Measurements from ENCODE around the gene ANXA1. TPM values are rescaled to one million over a fixed set of nuclear protein-coding genes. Genes with fewer than 3 reads are reported as not detected.

The ANXA1 gene
- total and polyA plus RNA-seq, 8 donors = 34.2 to 1,131 (median 126) TPM

GRCh38 chr9:73118286-73118685, 33.4 kb upstream of the ANXA1 start:
- no peaks in the 10 kb centered on the region for H3K4me1 ChIP-seq
- H3K4me3 ChIP-seq = no peak overlapping the region
- intact Hi-C loops (cut with DNase I; ENCODE audit: low total_unique reads) = no loop called here
- TF ChIP-seq, protein P1, sequence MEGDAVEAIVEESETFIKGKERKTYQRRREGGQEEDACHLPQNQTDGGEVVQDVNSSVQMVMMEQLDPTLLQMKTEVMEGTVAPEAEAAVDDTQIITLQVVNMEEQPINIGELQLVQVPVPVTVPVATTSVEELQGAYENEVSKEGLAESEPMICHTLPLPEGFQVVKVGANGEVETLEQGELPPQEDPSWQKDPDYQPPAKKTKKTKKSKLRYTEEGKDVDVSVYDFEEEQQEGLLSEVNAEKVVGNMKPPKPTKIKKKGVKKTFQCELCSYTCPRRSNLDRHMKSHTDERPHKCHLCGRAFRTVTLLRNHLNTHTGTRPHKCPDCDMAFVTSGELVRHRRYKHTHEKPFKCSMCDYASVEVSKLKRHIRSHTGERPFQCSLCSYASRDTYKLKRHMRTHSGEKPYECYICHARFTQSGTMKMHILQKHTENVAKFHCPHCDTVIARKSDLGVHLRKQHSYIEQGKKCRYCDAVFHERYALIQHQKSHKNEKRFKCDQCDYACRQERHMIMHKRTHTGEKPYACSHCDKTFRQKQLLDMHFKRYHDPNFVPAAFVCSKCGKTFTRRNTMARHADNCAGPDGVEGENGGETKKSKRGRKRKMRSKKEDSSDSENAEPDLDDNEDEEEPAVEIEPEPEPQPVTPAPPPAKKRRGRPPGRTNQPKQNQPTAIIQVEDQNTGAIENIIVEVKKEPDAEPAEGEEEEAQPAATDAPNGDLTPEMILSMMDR (IDR thresholded peaks at IDR 0.05) = no peak
- no peak for TF ChIP-seq EP300 (IDR thresholded peaks at IDR 0.05)
- TF ChIP-seq POLR2A (IDR thresholded peaks at IDR 0.05) = no peak
- no peak for TF ChIP-seq POLR2AphosphoS5 (IDR thresholded peaks at IDR 0.05)
- H3K27ac ChIP-seq = no peak overlapping the region
- no peaks in the 10 kb centered on the region for H3K9me3 ChIP-seq
- DNase-seq = no peak
- H3K27me3 ChIP-seq = no peaks in the 10 kb centered on the region
- no peaks in the 10 kb centered on the region for H3K36me3 ChIP-seq

DNA sequence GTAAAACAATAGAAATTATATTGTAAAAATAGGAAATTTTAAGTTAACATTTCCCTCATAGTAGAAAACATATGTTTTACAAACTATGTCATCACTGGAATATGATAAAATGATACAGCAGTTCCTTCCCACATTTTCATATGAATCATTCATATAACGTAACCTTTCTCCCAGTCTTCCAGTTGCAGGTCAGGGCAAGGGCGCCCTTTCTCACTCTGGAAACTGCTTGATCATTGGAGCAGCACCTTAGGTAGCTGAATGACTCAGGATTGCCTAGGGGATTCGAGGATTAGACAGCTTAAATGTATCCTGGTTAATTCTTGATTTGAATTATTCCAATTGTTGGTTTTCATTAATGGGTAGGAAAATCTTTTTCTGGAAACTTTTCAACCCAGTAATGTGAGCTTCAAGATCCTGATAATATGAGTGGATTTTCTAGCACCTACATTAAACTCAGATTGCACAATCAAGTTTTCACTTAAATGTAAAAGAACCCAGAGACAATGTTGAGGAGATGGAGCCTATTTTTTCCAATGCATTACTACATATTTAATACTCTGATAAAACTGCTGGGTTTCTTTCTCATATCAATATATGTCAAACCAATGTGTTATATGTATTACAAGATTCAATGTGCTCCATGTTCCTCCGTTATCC, 32.6 kb upstream of the ANXA1 start:
- H3K4me1 ChIP-seq = no peaks in the 10 kb centered on the region
- H3K36me3 ChIP-seq = no peaks in the 10 kb centered on the region
- DNase-seq = peak in 1 of 2 donors; percentile 26
- WGBS, 5 donors = 73 to 86% (median 79%) methylated on average over 4 of the region's 4 CpGs
- no peak overlapping the region for H3K27ac ChIP-seq
- H3K27me3 ChIP-seq = no peaks in the 10 kb centered on the region
- H3K9me3 ChIP-seq = no peaks in the 10 kb centered on the region
- intact Hi-C loops (cut with DNase I; ENCODE audit: low total_unique reads) = no loop called here
- H3K4me3 ChIP-seq = no peak overlapping the region
- TF ChIP-seq POLR2A (IDR thresholded peaks at IDR 0.05) (no peak), POLR2AphosphoS5 (IDR thresholded peaks at IDR 0.05) (no peak), EP300 (IDR thresholded peaks at IDR 0.05) (no peak)
- TF ChIP-seq, protein P1 (IDR thresholded peaks at IDR 0.05) = no peak

GRCh38 chr9:73121375-73121935, 30.2 kb upstream of the ANXA1 start:
- Histone ChIP-seq H3K4me1 (no peaks in the 10 kb centered on the region), H3K9me3 (no peaks in the 10 kb centered on the region), H3K4me3 (no peak overlapping the region), H3K27ac (no peak overlapping the region), H3K36me3 (no peaks in the 10 kb centered on the region), H3K27me3 (no peaks in the 10 kb centered on the region)
- DNase-seq = no peak
- TF ChIP-seq, protein P1 (IDR thresholded peaks at IDR 0.05) = no peak
- TF ChIP-seq POLR2A (IDR thresholded peaks at IDR 0.05) = no peak
- TF ChIP-seq POLR2AphosphoS5 (IDR thresholded peaks at IDR 0.05) = no peak
- TF ChIP-seq EP300 (IDR thresholded peaks at IDR 0.05) = no peak
- intact Hi-C loops (cut with DNase I; ENCODE audit: low total_unique reads) = no loop called here
- WGBS, 5 donors = 64 to 80% (median 78%) methylated on average over 1 of the region's 1 CpG

GRCh38 chr9:73125651-73126050, 26.0 kb upstream of the ANXA1 start:
- intact Hi-C loops (cut with DNase I; ENCODE audit: low total_unique reads) = no loop called here
- 72 to 90% (median 72%) methylated on average over 1 of the region's 1 CpG for WGBS, 5 donors
- H3K4me1 ChIP-seq = no peaks in the 10 kb centered on the region
- H3K27ac ChIP-seq = no peak overlapping the region
- H3K27me3 ChIP-seq = no peaks in the 10 kb centered on the region
- DNase-seq = no peak
- H3K36me3 ChIP-seq = no peaks in the 10 kb centered on the region
- H3K4me3 ChIP-seq = no peak overlapping the region
- TF ChIP-seq, protein P1 (IDR thresholded peaks at IDR 0.05) = no peak
- TF ChIP-seq POLR2AphosphoS5 (IDR thresholded peaks at IDR 0.05) = no peak
- TF ChIP-seq EP300 (IDR thresholded peaks at IDR 0.05) = no peak
- no peaks in the 10 kb centered on the region for H3K9me3 ChIP-seq

Measured in stomach (tissue), 9 donors.